ENCODE measurements around the gene BLOC1S5. TPM values are rescaled to one million over a fixed set of nuclear protein-coding genes. Genes with fewer than 3 reads are reported as not detected.
A peak's percentile ranks its signal among the peaks of the same experiment; 100 is the strongest.

Gene BLOC1S5
- total and polyA plus RNA-seq, 2 of the 13 experiments (the other 11 are each of a cell fraction or from before 2014, with no cell fraction given), result 10.5 to 41.5 TPM

GRCh38 chr6:7974938-7975763 is 89.0 kb downstream of the BLOC1S5 start (continued):
- TF ChIP-seq ZNF281 (CRISPR knock-in tag; IDR thresholded peaks at IDR 0.05; ENCODE audit: borderline replicate concordance) (peak; percentile 23; the same call in 1 of the 2 replicates), ZNF143 (CRISPR knock-in tag; IDR thresholded peaks at IDR 0.05) (no peak), KAT2B (IDR thresholded peaks at IDR 0.05; ENCODE audit: borderline replicate concordance, low read depth, low read length) (no peak), TCF12 (IDR thresholded peaks at IDR 0.05) (no peak), TCF12 (CRISPR knock-in tag; IDR thresholded peaks at IDR 0.05) (peak; percentile 88), ASH2L (IDR thresholded peaks at IDR 0.05; ENCODE audit: insufficient read length, low read depth, low read length) (peak; percentile 83), ZBTB7B (CRISPR knock-in tag; IDR thresholded peaks at IDR 0.05) (peak; percentile 59; the same call in 1 of the 2 replicates)

- Histone ChIP-seq H3K9ac (ENCODE audit: insufficient read depth, low read depth, low read length) (no peak overlapping the region), H3K27me3 (ENCODE audit: control insufficient read depth in 1 of 2, insufficient read depth in 2 of 2, low read length in 2 of 2) (no peaks in the 10 kb centered on the region), H3K4me1 (ENCODE audit: insufficient read depth, low read length) (peaks cover 36% of the 10 kb centered on the region), H3K9me3 (ENCODE audit: low read length) (peaks cover 8% of the 10 kb centered on the region), H3K36me3 (replicated peaks in 1 of 2; ENCODE audit: control insufficient read depth in 1 of 2, insufficient read depth in 2 of 2, low read length in 2 of 2) (no peaks in the 10 kb centered on the region), H2AFZ (ENCODE audit: low read length) (no peak overlapping the region), H3K4me2 (ENCODE audit: low read depth, low read length) (peak overlapping the region; percentile 77; the same call in 1 of the 2 replicates), H3K4me3 (replicated peaks in 1 of 3; ENCODE audit: insufficient read depth in 1 of 3, low read depth in 2 of 3, low read length in 3 of 3) (no peak overlapping the region), H3K79me2 (ENCODE audit: insufficient read depth, low read length) (no peaks in the 10 kb centered on the region), H4K20me1 (ENCODE audit: insufficient read depth, low read length) (no peaks in the 10 kb centered on the region), H3K27ac (ENCODE audit: extremely low read length, insufficient read depth, low read length) (peak overlapping the region; percentile 73)
- in situ Hi-C loops (cut with HindIII; ENCODE audit: extremely low pct_ligation_motif_present, low pct_unique_long_range_greater_than_20kb) (no loop called here), intact Hi-C loops (cut with micrococcal nuclease; ENCODE audit: unreplicated experiment) (loop anchor here (2.0 kb wide), 1 partner anchor 58 kb away; no protein-coding TSS in a partner anchor)
- DNase-seq (ENCODE audit: low spot score), result no peak
- CTCF ChIA-PET (ENCODE audit: low intra/inter-chr PET ratio, low total read pairs), result no interaction called here
- POLR2A ChIA-PET, result interaction anchor here (1.0 to 2.1 kb wide), 8 partner anchors 17 to 128 kb away, joined by 3 to 7 read pairs (median 4); partner anchors contain the start of genes BLOC1S5 and EEF1E1
- no peak for FAIRE-seq
- 54% methylated on average over 5 of the region's 5 CpGs for WGBS (ENCODE audit: low lambda C conversion rate)
- no TSS peak for BruUV-seq (replicated peaks)
- peak; percentile 7 for ATAC-seq
- no peak for TF ChIP-seq RFXANK (CRISPR knock-in tag; IDR thresholded peaks at IDR 0.05)
- TF ChIP-seq ZNF558 (CRISPR knock-in tag; IDR thresholded peaks at IDR 0.05; ENCODE audit: borderline replicate concordance), result peak; percentile 62; the same call in 1 of the 2 replicates
- no peak for TF ChIP-seq ZHX2 (IDR thresholded peaks at IDR 0.05; ENCODE audit: low read depth)
- no peak for TF ChIP-seq ZHX2 (CRISPR knock-in tag; IDR thresholded peaks at IDR 0.05; ENCODE audit: borderline replicate concordance)
- TF ChIP-seq ZNF335 (CRISPR knock-in tag; IDR thresholded peaks at IDR 0.05), result no peak
These were observed 89.6 kb downstream of the BLOC1S5 start for GRCh38 chr6:7974565-7974937.
